Transverse colon (tissue), 4 donors: ENCODE measurements around the gene GALNT2. TPM values are rescaled to one million over a fixed set of nuclear protein-coding genes. Genes with fewer than 3 reads are reported as not detected.

Experiments
- DNase-seq: peaks from one replicate; pipeline ENCODE4 v3.0.0-alpha.2; 2019
- H3K27ac ChIP-seq, 4 donors: fragments of 200-600 bp; sonication (generic); 2 replicates each; pipeline ENCODE4 v1.5.1; 2016 to 2018; ENCODE audit warnings: inconsistent platforms in 4 of 4
- H3K27me3 ChIP-seq: fragments of 200-600 bp; sonication (generic); 2 replicates; pipeline ENCODE4 v1.5.1; 2017; ENCODE audit warnings: inconsistent platforms
- H3K36me3 ChIP-seq, 4 donors: fragments of 200-600 bp; sonication (generic); 2 replicates each; pipeline ENCODE4 v1.5.1; 2017 to 2019; ENCODE audit warnings: inconsistent platforms in 4 of 4
- H3K4me1 ChIP-seq, 4 donors: fragments of 200-600 bp; sonication (generic); 2 replicates each; pipeline ENCODE4 v1.5.1; 2017 to 2020; ENCODE audit warnings: inconsistent platforms in 4 of 4
- H3K4me3 ChIP-seq, 4 donors: fragments of 200-600 bp; sonication (generic); 1 replicate in 1 of 4; 2 replicates in 3 of 4; pipeline versions ENCODE4 v1.5.1 to v1.6.1; 2017 to 2019; ENCODE audit warnings: inconsistent platforms in 4 of 4
- H3K9me3 ChIP-seq, 2 donors: fragments of 200-600 bp; sonication (generic); 2 replicates each; pipeline ENCODE4 v1.5.1; 2017 to 2019; ENCODE audit warnings: inconsistent platforms in 2 of 2
- CTCF ChIP-seq, 5 experiments: fragments of 200-600 bp in 3 of 5; fragments of 450-650 bp in 2 of 5; sonication (generic) in 3 of 5; IDR thresholded peaks; 1 replicate in 2 of 5; 2 replicates in 3 of 5; pipeline ENCODE4 v1.5.1; 2016 to 2017; ENCODE audit warnings: antibody characterized with exemption in 5 of 5, inconsistent platforms in 3 of 5, mild to moderate bottlenecking in 2 of 5, moderate library complexity in 1 of 5
- EP300 ChIP-seq: sonication (generic); formaldehyde crosslinking; IDR thresholded peaks from one replicate; pipeline ENCODE4 v1.6.1; 2017; ENCODE audit warnings: antibody characterized with exemption, low read depth
- POLR2A ChIP-seq: fragments of 450-650 bp; IDR thresholded peaks from one replicate; pipeline ENCODE4 v1.6.1; 2016; ENCODE audit warnings: antibody characterized with exemption, mild to moderate bottlenecking, moderate library complexity
- POLR2AphosphoS5 ChIP-seq, 3 donors: sonication (generic); formaldehyde crosslinking; IDR thresholded peaks; one replicate each; pipeline ENCODE4 v1.6.1; 2016; ENCODE audit warnings: antibody characterized with exemption in 3 of 3
- WGBS, 2 donors: methylation state at CpG; one replicate each; pipeline ENCODE4 v1.1.5; 2018; ENCODE audit warnings: low coverage in 1 of 2; 5-methylcytosine and 5-hydroxymethylcytosine counted together
- in situ Hi-C, 4 donors: fragments of 200-750 bp; cut with MboI; loops; one replicate each; pipeline versions ENCODE4 v1.15.0 to v1.15.1; 2017; ENCODE audit warnings: low sequenced_read_pairs in 3 of 4, low pct_ligation_motif_present in 1 of 4, low pct_unique_long_range_greater_than_20kb in 1 of 4
- intact Hi-C: fragments of 100-400 bp; cut with DNase I; formaldehyde crosslinking; loops from one replicate; pipeline ENCODE4 v1.15.1; 2023; ENCODE audit warnings: low total_unique reads
- total RNA-seq, 4 donors: library from RNA; depleted of rRNA; stranded (reverse); fragments of >200 nt; gene quantifications; one replicate each; pipeline ENCODE4 v1.1.0, GENCODE V29; 2016

GALNT2 gene
- total RNA-seq, 4 donors from 2014 or later, result 16.5 to 48.8 (median 36.8) TPM

- no peak for DNase-seq
- Histone ChIP-seq H3K27ac (peak overlapping the region in 2 of 4 donors; percentile 11 to 44), H3K4me1 (peaks cover 24 to 59% (median 39%) of the 10 kb centered on the region in 4 donors), H3K27me3 (no peaks in the 10 kb centered on the region), H3K9me3 (no peaks in the 10 kb centered on the region), H3K36me3 (no peaks in the 10 kb centered on the region), H3K4me3 (no peak overlapping the region)
- WGBS, 2 donors, result 84 to 96% methylated on average over 4 to 9 of the region's 9 CpGs
- intact Hi-C loops (no loop called here), in situ Hi-C loops (no loop called here)
- TF ChIP-seq POLR2A (no peak), EP300 (no peak), CTCF (IDR thresholded peaks at IDR 0.05) (no peak), POLR2AphosphoS5 (IDR thresholded peaks at IDR 0.05) (no peak)
Measured at GRCh38 chr1:230143534-230143933, 76.5 kb downstream of the GALNT2 start.

GRCh38 chr1:230144010-230144614, 77.1 kb downstream of the GALNT2 start:
- intact Hi-C loops, result no loop called here
- Histone ChIP-seq H3K4me1 (peaks cover 23 to 65% (median 41%) of the 10 kb centered on the region in 4 donors), H3K4me3 (no peak overlapping the region), H3K27me3 (no peaks in the 10 kb centered on the region), H3K36me3 (no peaks in the 10 kb centered on the region), H3K9me3 (no peaks in the 10 kb centered on the region), H3K27ac (peak overlapping the region in 1 of 4 donors; percentile 44)
- WGBS, 2 donors, result 81 to 95% methylated on average over 10 to 14 of the region's 14 CpGs
- in situ Hi-C loops, result no loop called here
- TF ChIP-seq EP300 (no peak), POLR2A (no peak), POLR2AphosphoS5 (IDR thresholded peaks at IDR 0.05) (no peak), CTCF (IDR thresholded peaks at IDR 0.05) (no peak)
- DNase-seq, result no peak

GRCh38 chr1:230144758-230145504, 77.9 kb downstream of the GALNT2 start:
- TF ChIP-seq EP300 (no peak), POLR2A (no peak), POLR2AphosphoS5 (IDR thresholded peaks at IDR 0.05) (no peak), CTCF (IDR thresholded peaks at IDR 0.05) (no peak)
- Histone ChIP-seq H3K36me3 (no peaks in the 10 kb centered on the region), H3K27me3 (no peaks in the 10 kb centered on the region), H3K4me1 (peaks cover 14 to 67% (median 38%) of the 10 kb centered on the region in 4 donors), H3K9me3 (no peaks in the 10 kb centered on the region), H3K4me3 (no peak overlapping the region), H3K27ac (peak overlapping the region in 2 of 4 donors; percentile 47 to 52)
- in situ Hi-C loops (no loop called here), intact Hi-C loops (no loop called here)
- no peak for DNase-seq
- 80 to 90% methylated on average over 1 to 11 of the region's 11 CpGs for WGBS, 2 donors

- in situ Hi-C loops, result no loop called here
- no peak for DNase-seq
- no peak overlapping the region for H3K4me3 ChIP-seq
- H3K9me3 ChIP-seq, result no peaks in the 10 kb centered on the region
- WGBS, 2 donors, result 58 to 80% methylated on average over 2 to 8 of the region's 8 CpGs
- H3K27ac ChIP-seq, result peak overlapping the region; percentile 32 to 52 (median 42)
- intact Hi-C loops, result no loop called here
- TF ChIP-seq CTCF (IDR thresholded peaks at IDR 0.05) (no peak), EP300 (no peak), POLR2AphosphoS5 (IDR thresholded peaks at IDR 0.05) (no peak), POLR2A (no peak)
- no peaks in the 10 kb centered on the region for H3K36me3 ChIP-seq
- peaks cover 9 to 61% (median 32%) of the 10 kb centered on the region in 4 donors for H3K4me1 ChIP-seq
- H3K27me3 ChIP-seq, result no peaks in the 10 kb centered on the region
Measured at GRCh38 chr1:230145505-230145899, 78.5 kb downstream of the GALNT2 start.
